CD4-positive, alpha-beta T cell (primary cell): ENCODE measurements around the gene TUBG1. TPM values are rescaled to one million over a fixed set of nuclear protein-coding genes. Genes with fewer than 3 reads are reported as not detected.

Source experiments
- ATAC-seq: fragments of 200-7000 bp; cut with Tn5 transposase; one replicate; pipeline ENCODE4 v1.10.0; 2022; ENCODE audit warnings: mild to moderate bottlenecking; ENCODE audit not compliant: poor library complexity
- CTCF ChIA-PET: fragments of 350-600 bp; sonication (Branson Sonifier 250); formaldehyde crosslinking; loops from one replicate; lab custom pipeline; 2021; ENCODE audit warnings: antibody characterized with exemption, inconsistent platforms; lab: Charles Lee
- POLR2A ChIA-PET: fragments of 350-600 bp; sonication (Branson Sonifier 250); formaldehyde crosslinking; loops from one replicate; lab custom pipeline; 2021; ENCODE audit warnings: antibody characterized with exemption, inconsistent platforms; lab: Charles Lee
- DNase-seq, 14 experiments: peaks; one replicate each; pipeline ENCODE4 v3.0.0-alpha.2; 2013 to 2020; ENCODE audit warnings: mixed read lengths in 2 of 14
- H3K27ac ChIP-seq, 2 donors: one replicate each; pipeline versions ENCODE4 v1.5.1 to v1.7.0; 2013; ENCODE audit warnings: low read length in 2 of 2, low read depth in 1 of 2, mild to moderate bottlenecking in 1 of 2
- H3K27me3 ChIP-seq, 2 experiments: 1 replicate in 1 of 2; 2 replicates in 1 of 2; pipeline versions ENCODE4 v1.6.1 to v1.7.0; 2013; ENCODE audit warnings: low read length in 2 of 2, control low read depth in 1 of 2, mild to moderate bottlenecking in 1 of 2, moderate library complexity in 1 of 2; ENCODE audit not compliant: insufficient read depth in 2 of 2, control insufficient read depth in 1 of 2
- H3K36me3 ChIP-seq: one replicate; pipeline ENCODE4 v1.6.1; 2013; ENCODE audit warnings: low read length, control low read depth; ENCODE audit not compliant: insufficient read depth
- H3K4me1 ChIP-seq: one replicate; pipeline ENCODE4 v1.6.1; 2013; ENCODE audit warnings: low read length, control low read depth; ENCODE audit not compliant: insufficient read depth
- H3K4me3 ChIP-seq: one replicate; pipeline ENCODE4 v1.5.1; 2013; ENCODE audit warnings: mild to moderate bottlenecking, low read length, moderate library complexity
- H3K9me3 ChIP-seq, 2 experiments: 1 replicate in 1 of 2; 2 replicates in 1 of 2; pipeline versions ENCODE4 v1.6.1 to v1.7.0; 2013; ENCODE audit warnings: low read length in 2 of 2, mild to moderate bottlenecking in 2 of 2, control low read depth in 1 of 2, moderate library complexity in 1 of 2; ENCODE audit not compliant: control insufficient read depth in 1 of 2, insufficient read depth in 1 of 2
- H3K27ac Mint-ChIP-seq: one replicate; pipeline ENCODE4 v1.8.0; 2020; ENCODE audit warnings: mixed read lengths
- H3K27me3 Mint-ChIP-seq: one replicate; pipeline ENCODE4 v1.8.0; 2021; ENCODE audit warnings: mixed read lengths
- H3K36me3 Mint-ChIP-seq: one replicate; pipeline ENCODE4 v1.8.0; 2021; ENCODE audit warnings: low read depth, mixed read lengths
- H3K4me1 Mint-ChIP-seq: one replicate; pipeline ENCODE4 v1.8.0; 2021; ENCODE audit warnings: low read depth, mixed read lengths
- H3K4me3 Mint-ChIP-seq: one replicate; pipeline ENCODE4 v1.8.0; 2020; ENCODE audit warnings: mild to moderate bottlenecking, mixed read lengths
- H3K9me3 Mint-ChIP-seq: one replicate; pipeline ENCODE4 v1.8.0; 2020; ENCODE audit warnings: mixed read lengths
- CTCF ChIP-seq: fragments of 200-600 bp; IDR thresholded peaks from one replicate; pipeline ENCODE4 v1.8.0; 2022; ENCODE audit warnings: antibody characterized with exemption, mild to moderate bottlenecking
- intact Hi-C, 2 experiments: fragments of 100-400 bp; cut with DNase I in 1 of 2; cut with micrococcal nuclease in 1 of 2; formaldehyde crosslinking; loops; one replicate each; pipeline versions ENCODE4 v1.15.1 to v1.9.0; 2023 to 2025; cut with DNase I, micrococcal nuclease
- total RNA-seq, 174 experiments: library from RNA in 2 of 174; stranded (reverse) in 2 of 174; gene quantifications; one replicate each; pipeline ENCODE4 v1.2.3 and lab custom pipeline; 2021 to 2026

Gene TUBG1
- total RNA-seq, 2 experiments from 2014 or later = 7.3 to 8.5 TPM

GRCh38 chr17:42632949-42633444 is 23.5 kb downstream of the TUBG1 start:
- H3K27ac Mint-ChIP-seq = no peak overlapping the region
- Histone ChIP-seq H3K9me3 (no peaks in the 10 kb centered on the region), H3K4me3 (no peak overlapping the region), H3K27me3 (no peaks in the 10 kb centered on the region), H3K27ac (no peak overlapping the region), H3K36me3 (no peaks in the 10 kb centered on the region), H3K4me1 (no peaks in the 10 kb centered on the region)
- no peaks in the 10 kb centered on the region for H3K27me3 Mint-ChIP-seq
- CTCF ChIA-PET = no interaction called here
- ATAC-seq = no peak
- POLR2A ChIA-PET = interaction anchor here (0.6 kb wide), 1 partner anchor 145 kb away, joined by 3 read pairs; no protein-coding TSS in a partner anchor
- no peak overlapping the region for H3K4me3 Mint-ChIP-seq
- TF ChIP-seq CTCF = no peak
- DNase-seq = no peak
- intact Hi-C loops = no loop called here
- H3K9me3 Mint-ChIP-seq = no peaks in the 10 kb centered on the region
- H3K4me1 Mint-ChIP-seq = no peaks in the 10 kb centered on the region
- no peaks in the 10 kb centered on the region for H3K36me3 Mint-ChIP-seq

GRCh38 chr17:42639525-42640113 is 30.1 kb downstream of the TUBG1 start:
- H3K4me3 ChIP-seq = no peak overlapping the region
- Mint-ChIP-seq H3K4me3 (no peak overlapping the region), H3K36me3 (no peaks in the 10 kb centered on the region), H3K4me1 (no peaks in the 10 kb centered on the region), H3K27me3 (peaks cover 14% of the 10 kb centered on the region), H3K9me3 (no peaks in the 10 kb centered on the region), H3K27ac (no peak overlapping the region)
- H3K9me3 ChIP-seq = no peaks in the 10 kb centered on the region
- no peaks in the 10 kb centered on the region for H3K4me1 ChIP-seq
- ChIA-PET CTCF (interaction anchor here (0.5 kb wide), 1 partner anchor 41 kb away, joined by 3 read pairs; no protein-coding TSS in a partner anchor), POLR2A (no interaction called here)
- intact Hi-C loops = no loop called here
- TF ChIP-seq CTCF = no peak
- no peaks in the 10 kb centered on the region for H3K36me3 ChIP-seq
- no peaks in the 10 kb centered on the region for H3K27me3 ChIP-seq
- DNase-seq = no peak
- ATAC-seq = no peak
- H3K27ac ChIP-seq = no peak overlapping the region

- DNase-seq (no peak), ATAC-seq (no peak)
- Histone ChIP-seq H3K4me3 (no peak overlapping the region), H3K9me3 (no peaks in the 10 kb centered on the region), H3K4me1 (no peaks in the 10 kb centered on the region), H3K36me3 (no peaks in the 10 kb centered on the region), H3K27ac (no peak overlapping the region), H3K27me3 (no peaks in the 10 kb centered on the region)
- ChIA-PET CTCF (interaction anchor here (0.5 to 0.6 kb wide), 2 partner anchors 40 to 56 kb away, joined by 3 to 4 read pairs; no protein-coding TSS in a partner anchor), POLR2A (no interaction called here)
- Mint-ChIP-seq H3K27ac (no peak overlapping the region), H3K9me3 (no peaks in the 10 kb centered on the region), H3K36me3 (no peaks in the 10 kb centered on the region), H3K4me3 (no peak overlapping the region), H3K4me1 (no peaks in the 10 kb centered on the region), H3K27me3 (peaks cover 14% of the 10 kb centered on the region)
- intact Hi-C loops = no loop called here
- TF ChIP-seq CTCF = no peak
Observed at GRCh38 chr17:42640121-42640520, 30.6 kb downstream of the TUBG1 start.
